Lower leg skin (tissue), 4 donors: ENCODE measurements around the gene ODAD2. TPM values are rescaled to one million over a fixed set of nuclear protein-coding genes. Genes with fewer than 3 reads are reported as not detected.
"Not testable (repeated sequence)": the region's sequence is repeated elsewhere in the genome, so short reads cannot be mapped to it uniquely, and the experiment has no call there.

Experiments used
- DNase-seq, 2 donors: peaks; one replicate each; pipeline ENCODE4 v3.0.0-alpha.2; 2019; ENCODE audit warnings: low spot score in 2 of 2
- H3K4me3 ChIP-seq: fragments of 200-600 bp; sonication (generic); 2 replicates; pipeline ENCODE4 v1.5.1; 2017; ENCODE audit warnings: mild to moderate bottlenecking, low read depth; ENCODE audit not compliant: poor library complexity, severe bottlenecking
- POLR2A ChIP-seq, 2 donors: fragments of 450-650 bp; IDR thresholded peaks; one replicate each; pipeline ENCODE4 v1.6.1; 2016 to 2017; ENCODE audit warnings: antibody characterized with exemption in 2 of 2, mild to moderate bottlenecking in 1 of 2, moderate library complexity in 1 of 2
- WGBS, 2 donors: methylation state at CpG; one replicate each; pipeline ENCODE4 v1.1.5; 2018; 5-methylcytosine and 5-hydroxymethylcytosine counted together
- intact Hi-C: fragments of 100-400 bp; cut with DNase I; formaldehyde crosslinking; loops from one replicate; pipeline ENCODE4 v1.15.0; 2023; ENCODE audit warnings: low total_unique reads
- total RNA-seq, 4 donors: library from RNA; depleted of rRNA; stranded (reverse); fragments of >200 nt; gene quantifications; one replicate each; pipeline ENCODE4 v1.1.0, GENCODE V29; 2016
- TF ChIP-seq, protein P1 (sequence below), 3 donors: fragments of 450-650 bp; IDR thresholded peaks; one replicate each; pipeline ENCODE4 v1.5.1; 2016; ENCODE audit warnings: antibody characterized with exemption in 3 of 3, mild to moderate bottlenecking in 3 of 3, moderate library complexity in 2 of 3

Gene ODAD2
- total RNA-seq, 4 donors from 2014 or later, result 0.10 TPM; not detected in 3

DNA sequence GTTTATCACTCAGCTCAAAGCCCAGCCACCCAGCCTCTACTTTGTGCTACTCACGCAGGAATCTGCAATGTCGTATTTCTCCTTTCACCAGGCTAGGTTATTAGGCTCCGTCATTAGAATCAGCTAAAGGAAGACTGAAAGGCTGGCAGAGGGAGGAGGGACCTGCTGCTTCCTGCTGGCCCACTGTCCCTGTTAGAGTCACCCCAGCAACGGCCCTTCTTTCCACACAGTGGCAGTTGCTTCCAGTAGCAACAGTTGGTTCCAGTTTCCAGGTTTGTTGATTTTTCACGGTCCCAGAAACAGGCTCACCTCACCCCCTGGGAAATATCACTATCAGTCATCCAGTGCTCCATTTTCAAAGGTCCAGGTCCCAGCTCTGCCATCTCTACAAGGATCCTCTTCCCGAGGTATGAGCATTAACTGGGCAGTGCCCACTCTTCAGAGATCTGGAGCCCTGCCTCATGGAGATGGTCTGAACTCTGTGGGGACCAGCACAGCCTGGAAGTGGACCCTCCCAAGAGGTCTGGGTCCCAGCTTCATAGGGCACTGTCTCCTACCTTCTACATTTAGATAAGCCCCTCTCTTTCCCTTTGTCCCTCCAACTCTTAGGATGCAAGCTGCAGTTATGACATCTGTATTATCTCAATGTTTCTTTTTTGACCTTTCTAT lies 15.9 kb downstream of the ODAD2 start:
- no peak for TF ChIP-seq POLR2A (IDR thresholded peaks at IDR 0.05)
- TF ChIP-seq, protein P1, sequence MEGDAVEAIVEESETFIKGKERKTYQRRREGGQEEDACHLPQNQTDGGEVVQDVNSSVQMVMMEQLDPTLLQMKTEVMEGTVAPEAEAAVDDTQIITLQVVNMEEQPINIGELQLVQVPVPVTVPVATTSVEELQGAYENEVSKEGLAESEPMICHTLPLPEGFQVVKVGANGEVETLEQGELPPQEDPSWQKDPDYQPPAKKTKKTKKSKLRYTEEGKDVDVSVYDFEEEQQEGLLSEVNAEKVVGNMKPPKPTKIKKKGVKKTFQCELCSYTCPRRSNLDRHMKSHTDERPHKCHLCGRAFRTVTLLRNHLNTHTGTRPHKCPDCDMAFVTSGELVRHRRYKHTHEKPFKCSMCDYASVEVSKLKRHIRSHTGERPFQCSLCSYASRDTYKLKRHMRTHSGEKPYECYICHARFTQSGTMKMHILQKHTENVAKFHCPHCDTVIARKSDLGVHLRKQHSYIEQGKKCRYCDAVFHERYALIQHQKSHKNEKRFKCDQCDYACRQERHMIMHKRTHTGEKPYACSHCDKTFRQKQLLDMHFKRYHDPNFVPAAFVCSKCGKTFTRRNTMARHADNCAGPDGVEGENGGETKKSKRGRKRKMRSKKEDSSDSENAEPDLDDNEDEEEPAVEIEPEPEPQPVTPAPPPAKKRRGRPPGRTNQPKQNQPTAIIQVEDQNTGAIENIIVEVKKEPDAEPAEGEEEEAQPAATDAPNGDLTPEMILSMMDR (IDR thresholded peaks at IDR 0.05), result no peak
- WGBS, 2 donors, result 65 to 69% methylated on average over 6 of the region's 6 CpGs
- H3K4me3 ChIP-seq, result no peak overlapping the region
- DNase-seq, result no peak
- intact Hi-C loops, result no loop called here

DNA sequence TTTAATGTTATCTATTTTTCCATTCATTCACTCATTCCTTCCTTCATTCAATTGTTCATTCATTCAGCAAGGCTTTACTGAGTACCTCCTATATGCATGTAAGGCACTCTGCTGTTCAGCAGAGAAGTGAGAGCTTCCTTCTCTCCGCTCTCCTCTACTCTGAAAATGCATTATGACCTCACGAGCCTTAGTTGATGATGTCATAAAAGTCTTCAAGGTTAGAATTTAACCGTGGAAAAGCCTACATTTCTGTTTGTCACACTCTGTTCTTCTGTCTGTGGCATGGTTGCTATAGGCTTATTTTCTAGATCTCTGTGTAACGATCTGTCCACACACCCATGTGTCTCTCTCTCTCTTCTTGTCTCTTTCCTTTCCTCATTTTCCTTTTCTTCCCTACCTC lies 17.1 kb downstream of the ODAD2 start:
- DNase-seq, result no peak
- TF ChIP-seq, protein P1 (IDR thresholded peaks at IDR 0.05), result no peak
- no peak for TF ChIP-seq POLR2A (IDR thresholded peaks at IDR 0.05)
- intact Hi-C loops, result no loop called here
- 80 to 87% methylated on average over 4 of the region's 4 CpGs for WGBS, 2 donors
- H3K4me3 ChIP-seq, result no peak overlapping the region

DNA sequence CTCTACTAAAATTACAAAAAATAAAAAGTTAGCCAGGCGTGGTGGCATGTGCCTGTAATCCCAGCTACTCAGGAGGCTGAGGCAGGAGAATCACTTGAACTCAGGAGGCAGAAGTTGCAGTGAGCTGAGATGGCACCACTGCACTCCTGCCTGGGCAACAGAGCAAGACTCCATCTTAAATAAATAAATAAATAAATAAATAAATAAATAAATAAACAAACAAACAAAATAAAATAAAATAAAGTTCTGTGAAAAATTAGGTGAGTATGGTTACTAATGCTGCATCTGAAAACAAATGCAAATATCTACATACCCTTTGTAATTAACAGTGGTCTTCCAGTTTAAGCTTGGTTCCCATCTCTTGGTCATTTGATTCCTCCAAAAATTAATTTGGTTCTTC lies 28.1 kb downstream of the ODAD2 start:
- H3K4me3 ChIP-seq, intact Hi-C loops, DNase-seq: not testable (repeated sequence)
- 85 to 89% methylated on average over 1 of the region's 1 CpG for WGBS, 2 donors

DNA sequence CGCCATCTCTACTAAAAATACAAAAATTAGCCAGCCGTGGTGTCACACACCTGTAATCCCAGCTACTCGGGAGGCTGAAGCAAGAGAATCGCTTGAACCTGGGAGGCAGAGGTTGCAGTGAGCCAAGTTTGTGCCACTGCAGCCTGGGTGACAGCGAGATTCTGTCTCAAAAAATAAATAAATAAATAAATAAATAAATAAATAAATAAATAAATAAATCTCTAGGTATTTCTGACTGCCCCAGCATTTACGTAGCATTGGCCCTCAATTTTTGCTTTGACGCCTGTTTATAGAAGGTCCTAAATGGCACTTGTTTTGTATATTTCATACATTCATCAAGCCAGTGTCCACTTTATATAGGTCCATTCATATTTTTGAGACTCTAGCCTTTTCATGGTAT lies 28.9 kb downstream of the ODAD2 start:
- H3K4me3 ChIP-seq, intact Hi-C loops, DNase-seq: not testable (repeated sequence)
- WGBS, 2 donors, result 87 to 94% methylated on average over 7 of the region's 7 CpGs

DNA sequence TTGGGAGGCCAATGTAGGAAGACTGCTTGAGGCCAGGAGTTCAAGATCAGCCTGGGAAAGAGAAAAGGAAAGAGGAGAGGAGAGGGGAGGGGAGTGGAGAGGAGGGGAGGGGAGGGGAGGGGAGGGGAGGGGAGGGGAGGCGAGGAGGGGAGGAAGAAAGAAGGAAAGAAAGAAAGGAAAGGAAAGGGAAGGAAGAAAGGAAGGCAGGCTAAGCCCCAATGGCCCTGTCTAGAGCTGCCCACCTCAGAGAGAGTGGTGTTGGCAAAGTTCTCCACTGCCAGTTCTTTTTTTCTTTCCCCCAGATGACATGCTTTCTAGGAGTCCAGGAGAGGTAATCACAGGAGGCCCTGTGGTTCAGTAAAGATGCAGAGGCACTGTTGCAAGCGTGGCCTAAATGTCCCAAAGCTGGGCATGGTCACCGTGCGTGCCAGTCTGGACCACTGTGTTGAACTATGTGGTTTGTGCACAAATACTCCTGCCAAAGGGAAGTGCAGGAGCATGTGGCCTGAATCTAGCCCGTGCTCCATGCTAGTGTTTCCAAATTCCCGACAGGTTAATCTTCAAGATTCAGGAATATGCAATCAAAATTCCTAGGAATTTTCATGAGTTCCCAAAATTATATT lies 39.7 kb downstream of the ODAD2 start:
- DNase-seq, result no peak
- intact Hi-C loops, result no loop called here
- whole genome bisulfite sequencing, 2 donors, result 78 to 89% methylated on average over 6 of the region's 6 CpGs
- no peak overlapping the region for H3K4me3 ChIP-seq
- TF ChIP-seq, protein P1 (IDR thresholded peaks at IDR 0.05), result no peak
- TF ChIP-seq POLR2A (IDR thresholded peaks at IDR 0.05), result no peak

DNA sequence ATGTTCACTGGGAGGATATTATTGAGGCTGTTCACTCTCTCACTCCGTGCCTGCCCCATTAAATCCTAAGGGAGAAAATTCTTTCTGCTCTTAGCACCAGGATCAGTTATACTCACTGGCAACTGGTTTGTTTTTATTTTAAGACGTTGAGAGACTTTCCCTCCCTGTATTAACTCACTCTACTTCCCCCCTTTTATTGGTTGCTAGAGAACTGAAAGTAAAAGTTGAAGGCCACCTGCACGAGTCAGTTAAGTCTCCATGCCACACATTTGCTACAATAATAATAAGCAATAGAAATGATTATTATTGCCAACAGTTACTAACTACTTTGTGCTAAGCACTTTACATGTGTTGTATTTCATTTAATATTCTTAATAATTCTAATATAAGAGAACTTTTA lies 40.5 kb downstream of the ODAD2 start:
- intact Hi-C loops, H3K4me3 ChIP-seq, DNase-seq: not testable (repeated sequence)
- WGBS, 2 donors, result 35 to 45% methylated on average over 3 of the region's 3 CpGs

DNA sequence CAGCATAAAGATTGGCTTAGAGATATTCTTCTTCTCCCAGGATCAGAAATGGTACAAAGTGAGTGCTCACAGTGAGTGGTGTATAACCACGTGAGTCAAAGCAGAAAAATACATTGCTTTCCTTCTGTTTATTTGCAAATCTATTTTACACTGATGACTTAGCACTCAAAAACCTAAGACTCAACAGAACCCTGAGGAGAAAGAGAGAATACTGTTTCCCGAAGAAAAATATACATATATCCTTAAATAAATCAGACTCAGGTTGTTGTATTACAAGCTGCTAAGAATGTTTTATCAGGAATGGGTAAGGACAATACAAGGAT lies 48.7 kb downstream of the ODAD2 start:
- TF ChIP-seq POLR2A (IDR thresholded peaks at IDR 0.05), result no peak
- TF ChIP-seq, protein P1 (IDR thresholded peaks at IDR 0.05), result no peak
- intact Hi-C loops, result no loop called here
- DNase-seq, result no peak
- 90 to 91% methylated on average over 2 of the region's 2 CpGs for WGBS, 2 donors
- no peak overlapping the region for H3K4me3 ChIP-seq
